SH-SY5Y (cell line): Measurements from ENCODE around the gene LUC7L3.

Experiments used
- GATA2 ChIP-seq: IDR thresholded peaks from 2 replicates; pipeline ENCODE4 v1.6.1; 2011; ENCODE audit warnings: mild to moderate bottlenecking, low read depth, low read length
- GATA3 ChIP-seq: IDR thresholded peaks from 2 replicates; pipeline ENCODE4 v1.6.1; 2011; ENCODE audit warnings: low read depth, mild to moderate bottlenecking, low read length, moderate library complexity

Gene LUC7L3

GRCh38 chr17:50691550-50692447 lies 27.6 kb upstream of the LUC7L3 start:
- TF ChIP-seq GATA3 (no peak), GATA2 (no peak)

GRCh38 chr17:50692448-50693035 lies 26.9 kb upstream of the LUC7L3 start:
- TF ChIP-seq GATA3 (no peak), GATA2 (no peak)

- TF ChIP-seq GATA2: no peak
- no peak for TF ChIP-seq GATA3
Observed at GRCh38 chr17:50693036-50693682, 26.2 kb upstream of the LUC7L3 start.

- TF ChIP-seq GATA3 (no peak), GATA2 (no peak)
Observed at GRCh38 chr17:50696365-50696879, 23.0 kb upstream of the LUC7L3 start.

GRCh38 chr17:50697062-50697461 lies 22.3 kb upstream of the LUC7L3 start:
- TF ChIP-seq GATA3 (no peak), GATA2 (no peak)

- no peak for TF ChIP-seq GATA3
- TF ChIP-seq GATA2: no peak
Observed at GRCh38 chr17:50697663-50698272, 21.6 kb upstream of the LUC7L3 start.

- no peak for TF ChIP-seq GATA2
- TF ChIP-seq GATA3: no peak
Observed at GRCh38 chr17:50699410-50699809, 20.0 kb upstream of the LUC7L3 start.

GRCh38 chr17:50703162-50703561 lies 16.2 kb upstream of the LUC7L3 start:
- no peak for TF ChIP-seq GATA2
- no peak for TF ChIP-seq GATA3

GRCh38 chr17:50707289-50708049 lies 11.9 kb upstream of the LUC7L3 start, which contains the start of gene ANKRD40:
Gene ANKRD40, minus strand, starts transcription at chr17:50707914. Its CDS starts 260 bp downstream, at chr17:50707654.
- TF ChIP-seq GATA2 (no peak), GATA3 (no peak)

- TF ChIP-seq GATA2 (peak; percentile 46), GATA3 (no peak)
Observed at GRCh38 chr17:50708050-50709000, 11.1 kb upstream of the LUC7L3 start.

- TF ChIP-seq GATA2: no peak
- no peak for TF ChIP-seq GATA3
Observed at GRCh38 chr17:50710025-50710424, 9.4 kb upstream of the LUC7L3 start.

- TF ChIP-seq GATA2: no peak
- no peak for TF ChIP-seq GATA3
Observed at GRCh38 chr17:50710650-50711049, 8.8 kb upstream of the LUC7L3 start.

- TF ChIP-seq GATA3 (no peak), GATA2 (no peak)
Observed at GRCh38 chr17:50712641-50713040, 6.8 kb upstream of the LUC7L3 start.

GRCh38 chr17:50715471-50715870 lies 3.9 kb upstream of the LUC7L3 start:
- no peak for TF ChIP-seq GATA3
- TF ChIP-seq GATA2: no peak
